GM12891 (cell line): Measurements from ENCODE around the gene SLC9C2.

Experiments
- POLR2A ChIP-seq: IDR thresholded peaks from 2 replicates; pipeline ENCODE4 v1.6.1; 2011; ENCODE audit warnings: low read depth, low read length, control low read depth
- POLR2AphosphoS5 ChIP-seq: IDR thresholded peaks from 2 replicates; pipeline ENCODE4 v1.6.1; 2011; ENCODE audit warnings: low read depth, low read length, control low read depth
- TAF1 ChIP-seq: IDR thresholded peaks from 2 replicates; pipeline ENCODE4 v1.6.1; 2011; ENCODE audit warnings: low read depth, low read length, control low read depth

DNA sequence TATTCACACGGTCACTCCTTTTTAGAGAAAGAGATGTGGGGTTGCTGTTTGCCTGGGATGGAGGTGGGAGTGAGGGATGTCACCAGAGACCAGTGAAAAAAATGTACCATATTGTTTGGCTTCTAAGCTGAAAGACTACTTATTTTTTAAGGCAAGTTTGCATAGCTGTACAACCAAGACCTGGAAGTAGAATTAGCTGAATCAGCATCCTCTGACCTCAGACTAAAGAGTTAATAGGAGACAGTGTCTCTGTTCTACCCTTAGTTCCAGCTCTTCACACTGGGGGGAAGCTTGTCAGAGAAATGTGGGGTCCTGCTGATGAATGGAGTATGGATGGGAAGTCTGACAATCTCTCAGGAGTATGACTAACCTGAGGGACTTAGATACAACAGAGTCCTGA, 41.6 kb downstream of the SLC9C2 start:
- no peak for TF ChIP-seq POLR2A
- no peak for TF ChIP-seq POLR2AphosphoS5
- TF ChIP-seq TAF1: no peak
